H1 (cell line): ENCODE results near the gene BNC2. TPM values are rescaled to one million over a fixed set of nuclear protein-coding genes. Genes with fewer than 3 reads are reported as not detected.

Source experiments
- CTCF ChIA-PET: fragments of 300-600 bp; sonication (Branson Sonifier 250); formaldehyde crosslinking; loops from one replicate; lab custom pipeline; 2021; ENCODE audit not compliant: partially characterized antibody; lab: Charles Lee
- POLR2A ChIA-PET: fragments of 300-600 bp; sonication (Branson Sonifier 250); formaldehyde crosslinking; loops from one replicate; lab custom pipeline; 2021; ENCODE audit warnings: inconsistent platforms; ENCODE audit not compliant: partially characterized antibody; lab: Charles Lee
- DNase-seq, 2 experiments: peaks; one replicate each; pipeline versions ENCODE4 v3.0.0 to v3.0.0-alpha.2; 2010 to 2022; ENCODE audit warnings: low spot score in 2 of 2, low read depth in 1 of 2, mixed read lengths in 1 of 2
- FAIRE-seq: peaks from 2 replicates; lab custom pipeline; 2011; peaks lifted over from hg19 to GRCh38; lab: Jason Lieb, UNC
- H2AFZ ChIP-seq: 2 replicates; pipeline ENCODE4 v1.8.1; 2012; ENCODE audit warnings: low read length, inconsistent platforms
- H2AK5ac ChIP-seq: 2 replicates; pipeline ENCODE4 v1.6.1; 2013; ENCODE audit warnings: low read depth, low read length
- H2BK120ac ChIP-seq: replicated peaks from 2 replicates; pipeline ENCODE3; 2013; ENCODE audit warnings: low read depth, low read length, inconsistent platforms
- H2BK12ac ChIP-seq: 2 replicates; pipeline ENCODE4 v1.6.1; 2013; ENCODE audit warnings: low read depth, low read length
- H2BK15ac ChIP-seq: 2 replicates; pipeline ENCODE4 v1.6.1; 2013; ENCODE audit warnings: low read length
- H2BK20ac ChIP-seq: 2 replicates; pipeline ENCODE4 v1.6.1; 2013; ENCODE audit warnings: low read length
- H2BK5ac ChIP-seq: 2 replicates; pipeline ENCODE4 v1.6.1; 2013; ENCODE audit warnings: low read depth, low read length
- H3K14ac ChIP-seq: 2 replicates; pipeline ENCODE4 v1.6.1; 2013; ENCODE audit warnings: inconsistent platforms; ENCODE audit not compliant: insufficient read length
- H3K18ac ChIP-seq: 2 replicates; pipeline ENCODE4 v1.6.1; 2013; ENCODE audit warnings: low read length; ENCODE audit errors: extremely low read depth
- H3K23ac ChIP-seq: 2 replicates; pipeline ENCODE4 v1.6.1; 2013; ENCODE audit warnings: inconsistent platforms; ENCODE audit not compliant: insufficient read length
- H3K23me2 ChIP-seq: 2 replicates; pipeline ENCODE4 v1.6.1; 2013; ENCODE audit warnings: low read depth, low read length
- H3K27ac ChIP-seq: 2 replicates; pipeline ENCODE4 v1.6.1; 2011; ENCODE audit warnings: low read depth, low read length, inconsistent platforms
- H3K27me3 ChIP-seq, 4 experiments: replicated peaks in 1 of 4; 1 replicate in 1 of 4; 2 replicates in 3 of 4; pipeline versions ENCODE4 v1.6.1 to v1.8.1; 2011 to 2013; ENCODE audit warnings: low read length in 3 of 4, mild to moderate bottlenecking in 3 of 4, inconsistent platforms in 2 of 4, mixed read lengths in 2 of 4, moderate library complexity in 1 of 4; ENCODE audit not compliant: control insufficient read depth in 3 of 4, insufficient read depth in 3 of 4; ENCODE audit errors: extremely low read depth in 1 of 4
- H3K36me3 ChIP-seq, 4 experiments: 2 replicates each; pipeline versions ENCODE4 v1.6.1 to v1.8.1; 2011 to 2013; ENCODE audit warnings: mild to moderate bottlenecking in 4 of 4, low read length in 3 of 4, moderate library complexity in 2 of 4, control low read depth in 1 of 4, inconsistent platforms in 1 of 4; ENCODE audit not compliant: insufficient read depth in 4 of 4, control insufficient read depth in 2 of 4
- H3K4ac ChIP-seq: replicated peaks from 2 replicates; pipeline ENCODE3; 2013; ENCODE audit warnings: low read length, low read depth, mixed read lengths, inconsistent platforms; ENCODE audit not compliant: insufficient read length
- H3K4me1 ChIP-seq, 4 experiments: replicated peaks in 1 of 4; 1 replicate in 1 of 4; 2 replicates in 3 of 4; pipeline versions ENCODE4 v1.6.1 to v1.8.1; 2011 to 2013; ENCODE audit warnings: low read length in 3 of 4, inconsistent platforms in 2 of 4, mixed read lengths in 1 of 4; ENCODE audit not compliant: insufficient read depth in 4 of 4, control insufficient read depth in 3 of 4
- H3K4me2 ChIP-seq, 2 experiments: 2 replicates each; pipeline versions ENCODE4 v1.6.1 to v1.8.1; 2011 to 2013; ENCODE audit warnings: low read depth in 2 of 2, low read length in 2 of 2, control low read depth in 1 of 2, inconsistent platforms in 1 of 2, mild to moderate bottlenecking in 1 of 2; ENCODE audit not compliant: insufficient read depth in 1 of 2
- H3K4me3 ChIP-seq, 4 experiments: fragments of 200-600, 300-600 bp in 1 of 4; sonication (generic), shearing (Covaris generic), sonication (Bioruptor Twin) in 1 of 4; 2 replicates each; pipeline versions ENCODE4 v1.5.1 to v1.8.1; 2011 to 2016; ENCODE audit warnings: low read length in 4 of 4, low read depth in 3 of 4, control low read depth in 2 of 4, inconsistent platforms in 2 of 4, mild to moderate bottlenecking in 2 of 4, mixed read lengths in 1 of 4, moderate library complexity in 1 of 4; ENCODE audit not compliant: insufficient read depth in 2 of 4; ENCODE audit errors: extremely low read depth in 1 of 4
- H3K56ac ChIP-seq: replicated peaks from 2 replicates; pipeline ENCODE3; 2013; ENCODE audit warnings: low read depth, mild to moderate bottlenecking, mixed read lengths, low read length, inconsistent platforms; ENCODE audit not compliant: insufficient read length
- H3K79me1 ChIP-seq: 2 replicates; pipeline ENCODE4 v1.6.1; 2013; ENCODE audit warnings: low read depth, low read length, control low read depth
- H3K79me2 ChIP-seq, 2 experiments: 2 replicates each; pipeline versions ENCODE4 v1.6.1 to v1.8.1; 2012 to 2013; ENCODE audit warnings: low read length in 2 of 2, mild to moderate bottlenecking in 2 of 2, inconsistent platforms in 1 of 2; ENCODE audit not compliant: insufficient read depth in 2 of 2, control insufficient read depth in 1 of 2
- H3K9ac ChIP-seq, 4 experiments: replicated peaks in 1 of 4; 1 replicate in 1 of 4; 2 replicates in 3 of 4; pipeline versions ENCODE4 v1.6.1 to v1.8.1; 2011 to 2013; ENCODE audit warnings: low read depth in 3 of 4, low read length in 3 of 4, control low read depth in 2 of 4, mild to moderate bottlenecking in 2 of 4, moderate library complexity in 2 of 4, inconsistent platforms in 1 of 4; ENCODE audit errors: extremely low read depth in 1 of 4
- H3K9me3 ChIP-seq, 2 experiments: 2 replicates each; pipeline versions ENCODE4 v1.6.1 to v1.8.1; 2012 to 2013; ENCODE audit warnings: mild to moderate bottlenecking in 2 of 2, moderate library complexity in 2 of 2, control low read depth in 1 of 2, inconsistent platforms in 1 of 2, low read depth in 1 of 2, low read length in 1 of 2, mixed read lengths in 1 of 2; ENCODE audit not compliant: insufficient read depth in 2 of 2
- H4K20me1 ChIP-seq, 2 experiments: replicated peaks in 1 of 2; 2 replicates each; pipeline versions ENCODE3 to v1.8.1; 2011 to 2013; ENCODE audit warnings: inconsistent platforms in 2 of 2, low read length in 2 of 2, mild to moderate bottlenecking in 1 of 2; ENCODE audit not compliant: insufficient read depth in 2 of 2, control insufficient read depth in 1 of 2
- H4K5ac ChIP-seq: 2 replicates; pipeline ENCODE4 v1.6.1; 2013; ENCODE audit warnings: low read length, low read depth, mixed read lengths, inconsistent platforms; ENCODE audit not compliant: insufficient read length
- H4K8ac ChIP-seq: 2 replicates; pipeline ENCODE4 v1.8.0; 2013; ENCODE audit warnings: mild to moderate bottlenecking, moderate library complexity, low read length, inconsistent platforms; ENCODE audit not compliant: insufficient read depth; ENCODE audit errors: extremely low read depth
- H4K91ac ChIP-seq: replicated peaks from 2 replicates; pipeline ENCODE3; 2013; ENCODE audit warnings: low read length, mixed read lengths, inconsistent platforms; ENCODE audit not compliant: insufficient read length
- ASH2L ChIP-seq: fragments of 200-600, 300-600 bp; sonication (generic); IDR thresholded peaks from one replicate; pipeline ENCODE4 v1.7.1; 2017; ENCODE audit warnings: low read length
- BCL11A ChIP-seq, 2 experiments: IDR thresholded peaks; one replicate each; pipeline ENCODE4 v1.6.1; 2011; ENCODE audit warnings: low read depth in 2 of 2, low read length in 2 of 2, mild to moderate bottlenecking in 2 of 2
- CBX8 ChIP-seq: fragments of 300-800, 300-1000 bp; sonication (generic); IDR thresholded peaks from 2 replicates; pipeline ENCODE4 v1.7.1; 2016; ENCODE audit warnings: low read depth, low read length, borderline replicate concordance
- CEBPB ChIP-seq: IDR thresholded peaks from 2 replicates; pipeline ENCODE4 v1.6.1; 2012; ENCODE audit warnings: low read depth, low read length
- CHD2 ChIP-seq: IDR thresholded peaks from 2 replicates; pipeline ENCODE4 v1.6.1; 2012; ENCODE audit warnings: low read length, improper control_type of control experiment
- CREB1 ChIP-seq: IDR thresholded peaks from 2 replicates; pipeline ENCODE4 v1.6.1; 2012; ENCODE audit warnings: inconsistent platforms
- GABPA ChIP-seq: IDR thresholded peaks from 2 replicates; pipeline ENCODE4 v1.6.1; 2011; ENCODE audit warnings: mild to moderate bottlenecking, low read length, moderate library complexity, borderline replicate concordance; ENCODE audit not compliant: insufficient read depth
- SAP30 ChIP-seq: fragments of 300-600 bp; sonication (generic); IDR thresholded peaks from 2 replicates; pipeline ENCODE4 v1.7.1; 2012; ENCODE audit warnings: low read length, moderate library complexity, mild to moderate bottlenecking, inconsistent platforms; ENCODE audit not compliant: insufficient read depth, insufficient replicate concordance
- SIX5 ChIP-seq: IDR thresholded peaks from 2 replicates; pipeline ENCODE4 v1.6.1; 2011; ENCODE audit warnings: mild to moderate bottlenecking, low read depth, low read length
- SP2 ChIP-seq: IDR thresholded peaks from 2 replicates; pipeline ENCODE4 v1.6.1; 2012; ENCODE audit warnings: mild to moderate bottlenecking, low read length, inconsistent platforms
- SP4 ChIP-seq: IDR thresholded peaks from 2 replicates; pipeline ENCODE4 v1.6.1; 2012; ENCODE audit warnings: low read length, inconsistent platforms
- TAF1 ChIP-seq: IDR thresholded peaks from 2 replicates; pipeline ENCODE4 v1.6.1; 2011; ENCODE audit warnings: mild to moderate bottlenecking, low read depth, low read length
- TBP ChIP-seq: IDR thresholded peaks from 2 replicates; pipeline ENCODE4 v1.6.1; 2011; ENCODE audit warnings: low read depth, low read length, improper control_type of control experiment
- TCF12 ChIP-seq: IDR thresholded peaks from 2 replicates; pipeline ENCODE4 v1.6.1; 2011; ENCODE audit warnings: low read depth, mild to moderate bottlenecking, low read length
- YY1 ChIP-seq: IDR thresholded peaks from 2 replicates; pipeline ENCODE4 v1.6.1; 2011; ENCODE audit warnings: low read depth, mild to moderate bottlenecking, low read length
- WGBS, 2 experiments: shearing (Covaris generic) in 1 of 2; methylation state at CpG; one replicate each; pipeline versions ENCODE4 v1.1.6 to v1.1.7; 2013 to 2015; ENCODE audit warnings: low lambda C conversion rate in 2 of 2, mixed read lengths in 2 of 2, inconsistent platforms in 1 of 2, low coverage in 1 of 2, missing lambda C conversion rate in 1 of 2; ENCODE audit not compliant: insufficient replicate concordance in 2 of 2, insufficient coverage in 1 of 2, insufficient read length in 1 of 2; ENCODE audit errors: extremely low coverage in 1 of 2, missing lambda C conversion rate in 1 of 2; 5-methylcytosine and 5-hydroxymethylcytosine counted together
- polyA plus RNA-seq, 7 experiments: library from polyadenylated mRNA; depleted of rRNA in 3 of 7; stranded (reverse) in 5 of 7; unstranded in 2 of 7; fragments of >200 nt in 5 of 7; fragments of 200-250 nt in 2 of 7; gene quantifications; 1 replicate in 5 of 7; 2 replicates in 1 of 7; 4 replicates in 1 of 7; pipeline versions ENCODE4 v1.2.1 to v1.2.3, GENCODE V29; 2011 to 2013; ENCODE audit warnings: missing spikeins in 2 of 7, mixed read lengths in 2 of 7
- total RNA-seq: library from RNA; stranded (reverse); fragmentation: NEBNext Ultra II Directional; extraction: Animal tissue kit (Norgen Biotek cat#: 25700); gene quantifications from 2 replicates; pipeline ENCODE4 v1.2.1, GENCODE V29; 2021

BNC2 gene
- total and polyA plus RNA-seq, 2 of the 8 experiments (the other 6 are each of a cell fraction or from before 2014, with no cell fraction given) = 16.0 to 26.8 TPM

- H3K9me3 ChIP-seq = no peaks in the 10 kb centered on the region
- H3K4me2 ChIP-seq = peak overlapping the region; percentile 10 to 20; a peak in 2 of 4 replicates
- H4K8ac ChIP-seq = no peak overlapping the region
- no peaks in the 10 kb centered on the region for H3K79me1 ChIP-seq
- H2AK5ac ChIP-seq = no peak overlapping the region
- 0 out of 2 replicates have a peak overlapping the region, but pooled peaks have one; percentile 4 for H3K18ac ChIP-seq
- no peak overlapping the region for H3K9ac ChIP-seq
- H3K36me3 ChIP-seq = no peaks in the 10 kb centered on the region
- POLR2A ChIA-PET = interaction anchor here (1.2 kb wide), 1 partner anchor 8 kb away, joined by 3 read pairs; no protein-coding TSS in a partner anchor
- H2BK120ac ChIP-seq = peak overlapping the region; percentile 16
- no peak overlapping the region for H3K14ac ChIP-seq
- TF ChIP-seq SIX5 = no peak
- no peak for TF ChIP-seq CBX8
- TF ChIP-seq SAP30 = no peak
- no peak for TF ChIP-seq BCL11A (IDR thresholded peaks at IDR 0.05; ENCODE audit: low read depth in 2 of 2, low read length in 2 of 2)
- TF ChIP-seq YY1 = no peak
- no peak for TF ChIP-seq SP2
- TF ChIP-seq CEBPB = no peak
- TF ChIP-seq SP4 = no peak
- TF ChIP-seq TBP = no peak
- no peak for TF ChIP-seq GABPA
- TF ChIP-seq TAF1 = no peak
- TF ChIP-seq ASH2L = no peak
- TF ChIP-seq CREB1 = no peak
- no peak for TF ChIP-seq CHD2
- TF ChIP-seq TCF12 = no peak
- TF ChIP-seq, all 59 proteins: peak for 0
- Histone ChIP-seq H4K20me1 (no peaks in the 10 kb centered on the region), H4K91ac (no peak overlapping the region), H3K4me3 (no peak overlapping the region; a peak in 1 of 8 replicates), H3K23me2 (no peaks in the 10 kb centered on the region), H3K27me3 (no peaks in the 10 kb centered on the region), H2BK12ac (no peak overlapping the region), H3K79me2 (peaks cover 0 to 68% of the 10 kb centered on the region in 2 experiments; a peak in 3 of 4 replicates), H2BK15ac (no peak overlapping the region), H2BK20ac (peak overlapping the region; percentile 2; the same call in 1 of the 2 replicates), H3K23ac (no peak overlapping the region), H2BK5ac (no peak overlapping the region), H3K4me1 (peaks cover 0 to 26% (median 18%) of the 10 kb centered on the region in 4 experiments; a peak in 5 of 7 replicates), H3K4ac (no peak overlapping the region), H4K5ac (peak overlapping the region; percentile 16), H2AFZ (no peak overlapping the region), H3K27ac (no peak overlapping the region), H3K56ac (peak overlapping the region; percentile 20)
- CTCF ChIA-PET = interaction anchor here (0.6 kb wide), 1 partner anchor 78 kb away, joined by 4 read pairs; no protein-coding TSS in a partner anchor
- no peak for DNase-seq
- 62% methylated on average over 8 of the region's 8 CpGs; no CpG with 5 or more reads in 1 of the 2 experiments for WGBS, 2 experiments
- FAIRE-seq = peak; percentile 71
Measured at GRCh38 chr9:16803648-16804047, 66.8 kb downstream of the BNC2 start.
